GM12801 (cell line): Measurements from ENCODE around the gene CDC14B.

Experiments
- TF ChIP-seq, protein P1 (sequence below): IDR thresholded peaks from one replicate; pipeline ENCODE4 v1.5.1; 2011; ENCODE audit warnings: control low read depth; ENCODE audit not compliant: insufficient read length; ENCODE audit errors: extremely low read depth

Gene CDC14B

GRCh38 chr9:96540106-96540505, 79.5 kb downstream of the CDC14B start:
- TF ChIP-seq, protein P1, sequence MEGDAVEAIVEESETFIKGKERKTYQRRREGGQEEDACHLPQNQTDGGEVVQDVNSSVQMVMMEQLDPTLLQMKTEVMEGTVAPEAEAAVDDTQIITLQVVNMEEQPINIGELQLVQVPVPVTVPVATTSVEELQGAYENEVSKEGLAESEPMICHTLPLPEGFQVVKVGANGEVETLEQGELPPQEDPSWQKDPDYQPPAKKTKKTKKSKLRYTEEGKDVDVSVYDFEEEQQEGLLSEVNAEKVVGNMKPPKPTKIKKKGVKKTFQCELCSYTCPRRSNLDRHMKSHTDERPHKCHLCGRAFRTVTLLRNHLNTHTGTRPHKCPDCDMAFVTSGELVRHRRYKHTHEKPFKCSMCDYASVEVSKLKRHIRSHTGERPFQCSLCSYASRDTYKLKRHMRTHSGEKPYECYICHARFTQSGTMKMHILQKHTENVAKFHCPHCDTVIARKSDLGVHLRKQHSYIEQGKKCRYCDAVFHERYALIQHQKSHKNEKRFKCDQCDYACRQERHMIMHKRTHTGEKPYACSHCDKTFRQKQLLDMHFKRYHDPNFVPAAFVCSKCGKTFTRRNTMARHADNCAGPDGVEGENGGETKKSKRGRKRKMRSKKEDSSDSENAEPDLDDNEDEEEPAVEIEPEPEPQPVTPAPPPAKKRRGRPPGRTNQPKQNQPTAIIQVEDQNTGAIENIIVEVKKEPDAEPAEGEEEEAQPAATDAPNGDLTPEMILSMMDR: no peak

GRCh38 chr9:96532173-96532572, 87.5 kb downstream of the CDC14B start:
- TF ChIP-seq, protein P1: no peak

- TF ChIP-seq, protein P1: no peak
Observed at GRCh38 chr9:96524764-96525163, 94.9 kb downstream of the CDC14B start.

GRCh38 chr9:96524045-96524444, 95.6 kb downstream of the CDC14B start:
- TF ChIP-seq, protein P1: no peak

GRCh38 chr9:96523374-96523773, 96.3 kb downstream of the CDC14B start:
- TF ChIP-seq, protein P1: no peak

DNA sequence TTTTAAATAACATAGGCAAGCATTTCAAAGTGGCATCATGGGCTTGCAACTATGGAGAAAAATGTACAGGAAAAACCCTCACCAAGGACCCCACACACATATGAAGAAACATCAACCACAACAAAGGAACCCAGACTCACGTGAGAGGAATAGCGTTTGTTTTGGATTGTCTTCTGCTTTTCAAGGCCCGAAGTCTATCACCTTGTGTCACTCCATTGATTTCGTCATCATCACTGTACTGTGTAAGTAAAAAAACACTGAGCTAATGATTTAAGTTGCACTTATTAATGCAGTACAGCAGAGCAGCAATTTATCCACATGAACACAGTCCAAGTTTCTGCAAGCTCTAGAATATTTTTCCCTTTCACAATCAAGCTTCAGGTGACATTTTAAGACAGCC, 97.3 kb downstream of the CDC14B start:
- TF ChIP-seq, protein P1: no peak

- TF ChIP-seq, protein P1: no peak
Observed at GRCh38 chr9:96519787-96520186, 99.9 kb downstream of the CDC14B start.

DNA sequence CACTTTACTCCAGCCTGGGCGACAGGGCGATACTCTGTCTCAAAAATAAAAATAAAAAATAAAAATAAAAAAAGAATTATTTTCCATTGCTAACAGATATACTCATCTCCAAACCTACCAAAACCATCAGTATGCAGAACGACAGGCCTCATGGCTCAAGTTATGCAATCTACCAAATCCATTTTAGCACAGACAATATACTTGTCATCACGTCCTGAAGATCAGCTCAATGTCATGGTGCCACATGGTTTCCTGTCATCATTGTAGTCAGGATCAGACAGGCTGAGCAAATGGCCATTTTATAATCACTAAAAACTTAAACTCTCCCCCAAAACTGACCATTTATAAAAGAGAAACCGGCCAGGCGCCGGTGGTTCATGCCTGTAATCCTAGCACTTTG, 100.5 kb downstream of the CDC14B start:
- TF ChIP-seq, protein P1: no peak
